ENCODE measurements around the gene CNPY4. TPM values are rescaled to one million over a fixed set of nuclear protein-coding genes. Genes with fewer than 3 reads are reported as not detected.

Gene CNPY4
- total and polyA plus RNA-seq, 10 of the 15 experiments (the other 5 are each of a cell fraction or from before 2014, with no cell fraction given): 2.5 to 9.2 (median 6.8) TPM

DNA sequence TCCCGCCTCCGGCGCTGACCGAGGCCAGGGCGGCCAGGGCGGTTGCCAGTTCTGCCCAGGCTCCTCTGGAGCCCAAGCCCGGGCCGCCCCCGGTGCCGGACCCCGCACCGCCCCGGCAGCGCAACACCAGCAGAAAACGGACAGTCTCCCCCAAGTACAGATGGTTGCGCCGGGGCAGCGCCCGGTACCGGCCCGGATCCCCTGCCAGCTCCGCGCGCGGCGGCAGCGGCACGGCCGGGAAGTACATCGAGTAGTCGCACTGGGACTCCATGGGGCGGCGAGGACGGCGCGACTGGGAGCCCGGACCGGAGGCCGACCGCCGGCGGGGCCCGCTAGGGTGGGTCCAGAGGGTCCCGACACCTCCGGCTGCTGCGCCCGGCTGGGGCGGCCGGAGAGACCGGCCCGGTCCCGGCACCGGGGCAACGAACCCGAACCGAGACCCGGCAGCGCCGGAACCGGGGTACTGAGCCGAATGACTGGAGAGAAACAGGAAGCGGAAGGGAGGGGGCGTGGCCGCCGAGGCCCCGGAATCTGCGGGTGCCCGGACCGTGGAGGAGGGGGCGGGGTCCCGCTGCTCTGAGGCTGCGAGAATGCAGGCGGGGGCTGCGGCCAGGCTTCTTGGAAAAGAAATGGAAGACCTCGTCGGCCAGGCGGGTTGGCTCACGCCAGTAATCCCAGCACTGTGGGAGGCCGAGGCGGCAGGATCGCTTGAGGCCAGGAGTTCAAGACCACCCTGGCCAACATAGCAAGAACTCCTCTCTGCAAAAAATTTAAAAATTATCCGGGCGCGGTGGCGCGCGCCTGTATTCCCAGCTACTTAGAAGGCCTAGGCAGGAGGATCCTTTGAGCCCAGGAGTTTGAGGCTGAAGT, 39.0 kb downstream of the CNPY4 start, which contains the start of gene TRAPPC14:
TSS of gene TRAPPC14 (minus strand) at position 495 of the 870 bp plus-strand sequence. CDS start at position 271, 224 bp downstream.
- no TSS peak for BruUV-seq (replicated peaks)
- no peak for TF ChIP-seq NR2C2 (IDR thresholded peaks at IDR 0.05; ENCODE audit: borderline replicate concordance, control insufficient read depth, insufficient read length, low read depth)
- no peak; the same call in 1 of the 2 replicates for TF ChIP-seq LARP7 (IDR thresholded peaks at IDR 0.05)
- TF ChIP-seq ETV6 (conservative IDR thresholded peaks at IDR 0.05 in 1 of 2, IDR thresholded peaks at IDR 0.05 in 1 of 2; ENCODE audit: borderline replicate concordance in 1 of 2, low read depth in 1 of 2): no peak; a peak in 1 of 4 replicates
- TF ChIP-seq SREBF2 (IDR thresholded peaks at IDR 0.05; ENCODE audit: low read length): no peak
- TF ChIP-seq NFXL1 (IDR thresholded peaks at IDR 0.05; ENCODE audit: borderline replicate concordance): no peak
- no peak for TF ChIP-seq BMI1 (IDR thresholded peaks at IDR 0.05; ENCODE audit: borderline replicate concordance)
- peak; percentile 87 for TF ChIP-seq GABPA (IDR thresholded peaks at IDR 0.05; ENCODE audit: low read depth)
- TF ChIP-seq SMARCA5 (IDR thresholded peaks at IDR 0.05): no peak
- TF ChIP-seq FOXM1 (IDR thresholded peaks at IDR 0.05; ENCODE audit: low read depth, low read length): no peak
- no peak for TF ChIP-seq HDAC2 (IDR thresholded peaks at IDR 0.05)
- no peak for TF ChIP-seq CREM (IDR thresholded peaks at IDR 0.05; ENCODE audit: low read depth)
- peak; percentile 73 for TF ChIP-seq SPI1 (IDR thresholded peaks at IDR 0.05; ENCODE audit: borderline replicate concordance, insufficient read depth, low read depth, low read length)
- TF ChIP-seq, protein P1, sequence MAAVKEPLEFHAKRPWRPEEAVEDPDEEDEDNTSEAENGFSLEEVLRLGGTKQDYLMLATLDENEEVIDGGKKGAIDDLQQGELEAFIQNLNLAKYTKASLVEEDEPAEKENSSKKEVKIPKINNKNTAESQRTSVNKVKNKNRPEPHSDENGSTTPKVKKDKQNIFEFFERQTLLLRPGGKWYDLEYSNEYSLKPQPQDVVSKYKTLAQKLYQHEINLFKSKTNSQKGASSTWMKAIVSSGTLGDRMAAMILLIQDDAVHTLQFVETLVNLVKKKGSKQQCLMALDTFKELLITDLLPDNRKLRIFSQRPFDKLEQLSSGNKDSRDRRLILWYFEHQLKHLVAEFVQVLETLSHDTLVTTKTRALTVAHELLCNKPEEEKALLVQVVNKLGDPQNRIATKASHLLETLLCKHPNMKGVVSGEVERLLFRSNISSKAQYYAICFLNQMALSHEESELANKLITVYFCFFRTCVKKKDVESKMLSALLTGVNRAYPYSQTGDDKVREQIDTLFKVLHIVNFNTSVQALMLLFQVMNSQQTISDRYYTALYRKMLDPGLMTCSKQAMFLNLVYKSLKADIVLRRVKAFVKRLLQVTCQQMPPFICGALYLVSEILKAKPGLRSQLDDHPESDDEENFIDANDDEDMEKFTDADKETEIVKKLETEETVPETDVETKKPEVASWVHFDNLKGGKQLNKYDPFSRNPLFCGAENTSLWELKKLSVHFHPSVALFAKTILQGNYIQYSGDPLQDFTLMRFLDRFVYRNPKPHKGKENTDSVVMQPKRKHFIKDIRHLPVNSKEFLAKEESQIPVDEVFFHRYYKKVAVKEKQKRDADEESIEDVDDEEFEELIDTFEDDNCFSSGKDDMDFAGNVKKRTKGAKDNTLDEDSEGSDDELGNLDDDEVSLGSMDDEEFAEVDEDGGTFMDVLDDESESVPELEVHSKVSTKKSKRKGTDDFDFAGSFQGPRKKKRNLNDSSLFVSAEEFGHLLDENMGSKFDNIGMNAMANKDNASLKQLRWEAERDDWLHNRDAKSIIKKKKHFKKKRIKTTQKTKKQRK (IDR thresholded peaks at IDR 0.05; ENCODE audit: low read depth, low read length): no peak
- TF ChIP-seq KAT2A (conservative IDR thresholded peaks at IDR 0.05; ENCODE audit: control insufficient read depth, low read depth, low read length): no peak
- no peak for TF ChIP-seq RBBP5 (conservative IDR thresholded peaks at IDR 0.05)
- no peak for TF ChIP-seq TCF3 (IDR thresholded peaks at IDR 0.05; ENCODE audit: borderline replicate concordance, insufficient read depth, low read depth, low read length)
- TF ChIP-seq, protein P2, sequence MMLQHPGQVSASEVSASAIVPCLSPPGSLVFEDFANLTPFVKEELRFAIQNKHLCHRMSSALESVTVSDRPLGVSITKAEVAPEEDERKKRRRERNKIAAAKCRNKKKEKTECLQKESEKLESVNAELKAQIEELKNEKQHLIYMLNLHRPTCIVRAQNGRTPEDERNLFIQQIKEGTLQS (IDR thresholded peaks at IDR 0.05; ENCODE audit: borderline replicate concordance, extremely low read depth, low read depth, low read length): no peak

More for the DNA sequence above, 39.0 kb downstream of the CNPY4 start, which contains the start of gene TRAPPC14:
- WGBS (ENCODE audit: insufficient coverage, insufficient replicate concordance, low lambda C conversion rate, missing lambda C conversion rate): under 1% methylated on average over 73 of the region's 87 CpGs
- ChIA-PET CTCF (interaction anchor here (0.6 to 1.9 kb wide), 5 partner anchors 9 to 59 kb away, joined by 3 to 9 read pairs (median 6); partner anchors contain the start of genes GAL3ST4 and LAMTOR4), RAD21 (ENCODE audit: unreplicated experiment) (interaction anchor here (0.9 to 1.3 kb wide), 2 partner anchors 10 kb away, joined by 3 to 8 read pairs; partner anchors contain the start of genes GAL3ST4 and LAMTOR4), POLR2A (interaction anchor here (0.5 to 3.7 kb wide), 8 partner anchors 9 to 99 kb away, joined by 3 to 28 read pairs (median 4); partner anchors contain the start of genes GAL3ST4 and LAMTOR4), SMC1A (ENCODE audit: uncharacterized antibody, unreplicated experiment) (interaction anchor here (0.8 kb wide), 1 partner anchor 32 kb away, joined by 3 read pairs; no protein-coding TSS in a partner anchor)
- Histone ChIP-seq H3K4me1 (ENCODE audit: control insufficient read depth, insufficient read depth, low read length) (peaks cover 13% of the 10 kb centered on the region; the same call in 1 of the 2 replicates), H3K27me3 (replicated peaks in 1 of 2; ENCODE audit: control insufficient read depth in 2 of 2, insufficient read depth in 2 of 2, low read length in 1 of 2) (no peaks in the 10 kb centered on the region), H4K20me1 (ENCODE audit: control insufficient read depth, insufficient read depth) (no peaks in the 10 kb centered on the region), H3K9ac (ENCODE audit: control insufficient read depth, insufficient read depth, low read length) (peak within 1 kb of the TSS; percentile 80), H3K36me3 (ENCODE audit: control insufficient read depth in 2 of 2, insufficient read depth in 2 of 2, low read length in 1 of 2) (peaks cover 0 to 15% of the 10 kb centered on the region in 2 experiments; a peak in 3 of 4 replicates), H3K79me2 (ENCODE audit: control insufficient read depth, insufficient read depth, low read length) (peaks cover 11% of the 10 kb centered on the region), H3K4me2 (ENCODE audit: control insufficient read depth, insufficient read depth) (peak within 1 kb of the TSS; percentile 95), H2AFZ (ENCODE audit: control insufficient read depth, low read depth, low read length) (peak within 1 kb of the TSS; percentile 85), H3K4me3 (peak within 1 kb of the TSS; percentile 89), H3K27ac (ENCODE audit: control insufficient read depth, insufficient read depth) (peak within 1 kb of the TSS; percentile 77), H3K9me3 (replicated peaks; ENCODE audit: control insufficient read depth, insufficient read depth, low read length) (no peaks in the 10 kb centered on the region)
- DNase-seq (ENCODE audit: low read depth, low spot score) (no peak), ATAC-seq (peak; percentile 86), FAIRE-seq (peak; percentile 84)
- intact Hi-C loops (cut with micrococcal nuclease; ENCODE audit: unreplicated experiment) (no loop called here), in situ Hi-C loops (cut with MboI) (no loop called here)

Data from GM12878 (cell line).